ENCODE data around the gene DDX6. TPM values are rescaled to one million over a fixed set of nuclear protein-coding genes. Genes with fewer than 3 reads are reported as not detected.
A peak's percentile ranks its signal among the peaks of the same experiment; 100 is the strongest.
"Not testable (repeated sequence)": the region's sequence is repeated elsewhere in the genome, so short reads cannot be mapped to it uniquely, and the experiment has no call there.

Gene DDX6
- total and polyA plus RNA-seq, 5 experiments from 2014 or later: 82.7 to 340 (median 107) TPM

DNA sequence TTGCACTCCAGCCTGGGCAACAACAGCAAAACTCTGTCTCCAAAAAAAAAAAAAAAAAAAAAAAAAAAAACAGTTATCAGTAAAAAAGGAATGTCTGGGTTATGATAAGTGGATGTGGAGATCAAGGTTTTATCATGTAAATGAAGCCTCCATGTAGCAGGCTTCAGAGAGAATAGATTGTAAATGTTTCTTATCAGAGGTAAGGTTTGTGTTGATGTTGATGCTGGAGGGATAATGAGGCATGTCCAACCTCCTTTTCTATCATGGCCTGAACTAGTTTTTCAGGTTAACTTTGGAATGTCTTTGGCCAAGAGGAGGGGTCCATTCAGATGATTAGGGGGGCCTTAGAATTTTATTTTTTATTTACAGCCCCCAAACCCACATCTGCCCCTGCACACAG is 76.1 kb downstream of the DDX6 start:
- no peaks in the 10 kb centered on the region for H3K36me3 Mint-ChIP-seq
- peak overlapping the region in 1 of 10 donors; percentile 47 for H3K27ac Mint-ChIP-seq
- POLR2A ChIA-PET: interaction anchor here (1.0 to 1.8 kb wide), 2 partner anchors 10 to 30 kb away, joined by 6 to 15 read pairs; no protein-coding TSS in a partner anchor
- ATAC-seq (no peak), DNase-seq (no peak)
- H3K4me1 Mint-ChIP-seq: peaks cover 4 to 10% (median 5%) of the 10 kb centered on the region in 4 donors
- H3K9me3 Mint-ChIP-seq: no peaks in the 10 kb centered on the region
- no peak overlapping the region for H3K4me3 Mint-ChIP-seq
- no peaks in the 10 kb centered on the region for H3K27me3 Mint-ChIP-seq

DNA sequence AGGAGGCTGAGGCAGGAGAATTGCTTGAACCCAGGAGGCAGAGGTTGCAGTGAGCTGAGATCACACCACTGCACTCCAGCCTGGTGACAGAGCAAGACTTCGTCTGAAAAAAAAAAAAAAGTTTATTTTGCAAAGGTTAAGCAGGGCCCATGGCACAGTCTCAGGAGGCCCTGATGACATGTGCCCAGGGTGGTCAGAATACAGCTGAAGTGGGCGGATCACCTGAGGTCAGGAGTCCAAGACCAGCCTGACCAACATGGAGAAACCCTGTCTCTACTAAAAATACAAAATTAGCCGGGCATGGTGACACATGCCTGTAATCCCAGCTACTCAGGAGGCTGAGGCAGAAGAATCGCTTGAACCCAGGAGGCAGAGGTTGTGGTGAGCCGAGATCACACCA is 76.5 kb downstream of the DDX6 start:
- not testable (repeated sequence) for H3K36me3 Mint-ChIP-seq, ATAC-seq, DNase-seq, H3K27me3 Mint-ChIP-seq, H3K4me3 Mint-ChIP-seq, H3K4me1 Mint-ChIP-seq, H3K9me3 Mint-ChIP-seq, H3K27ac Mint-ChIP-seq
- POLR2A ChIA-PET: interaction anchor here (1.8 kb wide), 1 partner anchor 9 kb away, joined by 15 read pairs; no protein-coding TSS in a partner anchor

GRCh38 chr11:118708296-118708695 is 82.7 kb downstream of the DDX6 start:
- Mint-ChIP-seq H3K4me3 (no peak overlapping the region), H3K36me3 (peaks cover 0 to 5% (median 0%) of the 10 kb centered on the region in 3 donors), H3K9me3 (no peaks in the 10 kb centered on the region), H3K27ac (peak overlapping the region in 4 of 10 donors; percentile 9 to 49 (median 19)), H3K27me3 (no peaks in the 10 kb centered on the region), H3K4me1 (peaks cover 18 to 39% (median 34%) of the 10 kb centered on the region in 4 donors)
- POLR2A ChIA-PET: interaction anchor here (1.1 kb wide), 2 partner anchors 9 kb away, joined by 3 to 4 read pairs; no protein-coding TSS in a partner anchor
- DNase-seq (no peak), ATAC-seq (no peak)

- Mint-ChIP-seq H3K36me3 (peaks cover 0 to 5% (median under 1%) of the 10 kb centered on the region in 3 donors), H3K27ac (peak overlapping the region in 9 of 10 donors; percentile 23 to 96 (median 90)), H3K4me3 (peak overlapping the region in 2 of 10 donors; percentile 14 to 26)
Measured at GRCh38 chr11:118706546-118706825, 84.5 kb downstream of the DDX6 start.

DNA sequence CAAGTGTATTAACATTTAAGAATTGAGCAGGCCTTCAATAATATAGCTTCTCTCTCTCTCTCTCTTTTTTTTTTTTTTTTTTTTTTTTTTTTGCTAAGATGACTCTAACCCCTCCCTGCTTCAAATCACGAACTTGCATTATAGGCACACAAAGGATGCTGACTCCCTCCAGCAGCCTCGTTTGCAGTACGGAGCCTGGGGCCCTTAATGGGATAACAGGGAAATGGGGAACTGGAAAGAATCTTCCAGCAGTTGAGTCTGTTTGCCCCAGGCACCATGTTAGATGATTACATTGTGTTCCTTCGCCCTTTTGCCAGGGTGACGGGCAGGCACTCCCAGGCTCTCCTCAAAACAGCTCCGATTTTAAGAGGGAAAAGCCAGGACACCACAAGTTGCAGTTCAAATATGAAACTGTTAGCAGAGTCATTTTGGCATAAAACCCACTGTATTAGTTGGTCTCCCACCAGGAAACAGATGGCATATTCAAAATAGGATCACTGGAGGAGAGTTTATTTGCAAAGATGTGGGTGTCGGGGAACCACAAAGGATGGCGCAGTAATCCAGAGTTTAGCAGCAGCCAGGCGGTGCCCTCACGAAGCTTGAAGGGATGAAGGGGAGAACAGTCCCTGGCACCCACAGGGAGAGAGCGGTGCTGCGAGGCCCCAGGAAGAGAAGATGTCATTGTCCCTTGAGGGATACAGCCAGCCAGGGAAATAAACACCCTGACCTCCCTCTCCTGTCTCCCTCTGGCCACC is 85.0 kb downstream of the DDX6 start:
- Mint-ChIP-seq H3K9me3 (peaks cover 0 to 6% (median 0%) of the 10 kb centered on the region in 9 donors), H3K36me3 (peaks cover 0 to 5% (median 2%) of the 10 kb centered on the region in 3 donors), H3K4me3 (peak overlapping the region; percentile 60 to 89 (median 76)), H3K4me1 (peaks cover 19 to 52% (median 41%) of the 10 kb centered on the region in 4 donors), H3K27me3 (no peaks in the 10 kb centered on the region), H3K27ac (peak overlapping the region; percentile 90 to 99 (median 96))
- DNase-seq: no peak
- peak; percentile 8 to 26 for ATAC-seq
- POLR2A ChIA-PET: interaction anchor here (0.6 to 5.7 kb wide), 20 partner anchors 8 to 373 kb away, joined by 3 to 73 read pairs (median 4); partner anchors contain the start of genes DDX6 and KMT2A

More at GRCh38 chr11:118706546-118706825, 84.5 kb downstream of the DDX6 start:
- peaks cover 19 to 49% (median 40%) of the 10 kb centered on the region in 4 donors for H3K4me1 Mint-ChIP-seq
- ATAC-seq (no peak), DNase-seq (no peak)
- no peaks in the 10 kb centered on the region for H3K27me3 Mint-ChIP-seq
- POLR2A ChIA-PET: interaction anchor here (1.1 to 5.7 kb wide), 5 partner anchors 9 to 207 kb away, joined by 8 to 73 read pairs (median 22); partner anchors contain the start of gene DDX6
- H3K9me3 Mint-ChIP-seq: peaks cover 0 to 6% (median 0%) of the 10 kb centered on the region in 9 donors

DNA sequence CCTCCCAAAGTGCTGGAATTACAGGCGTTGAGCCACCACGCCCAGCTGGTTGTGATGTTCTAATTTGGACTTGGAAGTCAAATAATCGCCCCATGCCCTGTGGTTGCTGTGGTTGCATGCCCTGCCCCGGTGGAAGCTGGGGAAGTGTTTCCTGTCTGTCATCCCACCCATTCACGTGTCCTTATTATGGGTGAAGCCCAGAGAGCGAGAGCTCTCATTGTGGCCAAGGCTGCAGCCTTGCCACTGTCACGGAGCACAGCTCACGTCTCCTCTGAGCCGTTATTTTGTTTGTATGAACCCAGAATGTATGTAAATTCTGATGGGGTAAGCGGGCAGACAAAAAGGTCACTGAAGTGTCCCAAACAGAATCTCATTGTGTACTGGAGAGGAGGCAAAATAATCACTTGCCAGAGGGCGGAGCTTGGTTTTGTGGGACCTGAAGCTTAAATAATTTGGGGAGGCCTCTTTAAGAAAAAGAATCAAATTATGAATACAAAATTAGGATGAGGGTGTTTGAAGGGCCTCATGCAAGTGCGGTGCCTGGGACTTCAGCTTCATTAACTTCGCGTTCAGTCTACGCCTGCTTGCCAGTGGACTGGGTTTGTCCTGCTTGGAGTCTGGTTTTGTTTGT is 85.7 kb downstream of the DDX6 start:
- H3K9me3 Mint-ChIP-seq: peaks cover 0 to 9% (median 3%) of the 10 kb centered on the region in 9 donors
- H3K4me1 Mint-ChIP-seq: peaks cover 22 to 55% (median 46%) of the 10 kb centered on the region in 4 donors
- H3K27me3 Mint-ChIP-seq: no peaks in the 10 kb centered on the region
- ATAC-seq (peak; percentile 78 to 87), DNase-seq (peak in 9 of 10 donors; percentile 31 to 80 (median 59))
- peaks cover 0 to 5% (median 5%) of the 10 kb centered on the region in 3 donors for H3K36me3 Mint-ChIP-seq
- H3K27ac Mint-ChIP-seq: peak overlapping the region; percentile 90 to 99 (median 96)
- POLR2A ChIA-PET: interaction anchor here (0.6 to 5.7 kb wide), 26 partner anchors 7 to 374 kb away, joined by 3 to 73 read pairs (median 4); partner anchors contain the start of genes BCL9L, DDX6 and KMT2A
- peak overlapping the region; percentile 60 to 89 (median 78) for H3K4me3 Mint-ChIP-seq

DNA sequence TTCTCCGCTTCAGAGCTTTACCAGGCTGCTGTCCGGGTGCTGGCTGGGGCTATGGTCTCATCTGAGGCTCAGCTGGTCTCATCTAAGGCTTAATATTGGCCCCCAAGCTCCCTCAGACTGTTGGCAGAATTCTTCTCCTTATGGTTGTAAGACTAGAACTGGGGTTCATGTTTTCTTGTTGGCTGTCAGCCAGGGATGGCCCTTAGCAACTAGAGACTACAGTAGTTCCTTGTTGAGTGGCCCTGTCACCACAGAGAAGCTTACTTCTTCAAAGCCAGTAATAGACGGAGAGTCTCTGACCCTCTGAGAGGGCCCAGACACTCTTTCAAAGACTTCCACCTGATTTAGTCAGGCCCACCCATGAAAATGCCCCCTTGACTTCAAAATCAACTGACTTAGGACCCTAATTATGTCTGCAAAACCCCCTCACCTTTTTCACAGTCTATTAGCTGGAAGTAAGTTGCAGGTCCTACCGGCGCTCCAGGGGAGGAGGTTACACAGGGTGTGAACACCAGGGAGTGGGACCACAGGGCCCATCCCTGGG is 87.3 kb downstream of the DDX6 start:
- DNase-seq: no peak
- POLR2A ChIA-PET: interaction anchor here (0.9 to 5.7 kb wide), 5 partner anchors 11 to 222 kb away, joined by 3 to 73 read pairs (median 22); partner anchors contain the start of genes BCL9L and DDX6

DNA sequence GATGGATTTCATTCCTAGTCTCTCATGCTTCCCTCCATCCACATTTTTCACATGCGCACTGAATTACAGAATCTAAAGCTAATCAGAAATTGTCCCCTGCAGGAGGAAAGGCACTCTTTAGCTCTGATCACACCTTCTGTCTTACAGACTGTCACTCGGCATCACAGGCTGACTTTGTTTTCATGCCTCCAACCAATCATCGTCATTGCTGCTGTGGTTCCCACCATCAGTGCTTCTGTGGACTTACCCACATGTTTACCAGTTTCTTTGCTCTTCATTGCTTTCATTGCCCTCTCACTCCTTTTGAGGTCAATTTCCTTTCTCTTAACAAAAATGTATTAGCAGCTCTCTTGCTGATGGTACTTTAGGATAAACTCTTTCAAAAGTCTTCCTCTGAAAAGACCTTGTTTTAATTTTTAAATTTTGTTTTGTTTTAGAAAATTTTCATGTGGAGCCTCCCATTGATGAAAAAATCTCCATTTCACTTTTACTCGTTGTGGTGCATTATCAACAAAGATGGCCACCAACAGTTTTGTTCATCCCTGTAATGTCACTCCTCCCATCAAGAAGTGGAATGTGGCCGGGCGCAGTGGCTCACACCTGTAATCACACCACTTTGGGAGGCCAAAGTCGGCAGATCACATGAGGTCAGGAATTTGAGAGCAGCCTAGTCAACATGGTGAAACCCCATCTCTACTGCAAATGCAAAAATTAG is 91.3 kb downstream of the DDX6 start:
- peaks cover 11 to 80% (median 72%) of the 10 kb centered on the region in 4 donors for H3K4me1 Mint-ChIP-seq
- peak overlapping the region; percentile 62 to 89 (median 76) for H3K4me3 Mint-ChIP-seq
- POLR2A ChIA-PET: interaction anchor here (0.6 to 17.9 kb wide), 26 partner anchors 8 to 405 kb away, joined by 3 to 277 read pairs (median 4); partner anchors contain the start of genes BCL9L and DDX6
- H3K27ac Mint-ChIP-seq: peak overlapping the region; percentile 92 to 100 (median 98)
- DNase-seq: peak; percentile 36 to 93 (median 82)
- H3K27me3 Mint-ChIP-seq: no peaks in the 10 kb centered on the region
- peak; percentile 97 to 98 for ATAC-seq
- H3K36me3 Mint-ChIP-seq: peaks cover 0 to 7% (median 0%) of the 10 kb centered on the region in 3 donors
- peaks cover 0 to 10% (median 3%) of the 10 kb centered on the region in 9 donors for H3K9me3 Mint-ChIP-seq

More for the DNA sequence above, 87.3 kb downstream of the DDX6 start:
- ATAC-seq: no peak
- Mint-ChIP-seq H3K4me1 (peaks cover 25 to 71% (median 61%) of the 10 kb centered on the region in 4 donors), H3K36me3 (peaks cover 0 to 7% (median 5%) of the 10 kb centered on the region in 3 donors), H3K27ac (peak overlapping the region; percentile 84 to 99 (median 94)), H3K27me3 (no peaks in the 10 kb centered on the region), H3K9me3 (peaks cover 0 to 10% (median 3%) of the 10 kb centered on the region in 9 donors), H3K4me3 (peak overlapping the region in 5 of 10 donors; percentile 7 to 69 (median 19))

Other genes starting within 250 kb of the DDX6 start
- gene IFT46, start 225.2 kb downstream of the DDX6 start, total RNA-seq: 10 to 100 TPM; 14.9 to 15.6 TPM
- 1 to 10 TPM; 6.7 to 8.3 (median 6.7) TPM for gene IFT46, start 225.2 kb downstream of the DDX6 start, polyA plus RNA-seq
- gene ARCN1, start 218.8 kb downstream of the DDX6 start, total RNA-seq: 100 to 1,000 TPM; 106 to 118 TPM
- gene ARCN1, start 218.8 kb downstream of the DDX6 start, polyA plus RNA-seq: 100 to 1,000 TPM; 121 to 138 (median 130) TPM
- gene PHLDB1, start 183.5 kb downstream of the DDX6 start, total RNA-seq: 1 to 10 TPM; 3.0 to 4.1 TPM
- gene PHLDB1, start 183.5 kb downstream of the DDX6 start, polyA plus RNA-seq: under 1 TPM in 2 of 3 donors, not detected in 1; 0.07 to 0.46 TPM
- gene TREH, start 111.5 kb downstream of the DDX6 start, total RNA-seq: not detected
- gene TREH, start 111.5 kb downstream of the DDX6 start, polyA plus RNA-seq: not detected
- gene CXCR5, start 92.7 kb upstream of the DDX6 start, total RNA-seq: 1 to 10 TPM; 3.2 to 3.5 TPM
- gene CXCR5, start 92.7 kb upstream of the DDX6 start, polyA plus RNA-seq: under 1 TPM; 0.17 to 0.63 (median 0.29) TPM
- gene BCL9L, start 134.8 kb upstream of the DDX6 start, total RNA-seq: 100 to 1,000 TPM; 283 TPM
- gene BCL9L, start 134.8 kb upstream of the DDX6 start, polyA plus RNA-seq: 1 to 10 TPM; 3.1 to 8.7 (median 4.3) TPM
- gene UPK2, start 165.1 kb upstream of the DDX6 start, total RNA-seq: under 1 TPM in 1 of 2 experiments, not detected in 1; 0.52 TPM
- under 1 TPM in 1 of 3 donors, not detected in 2; 0.22 TPM for gene UPK2, start 165.1 kb upstream of the DDX6 start, polyA plus RNA-seq
- gene FOXR1, start 180.6 kb upstream of the DDX6 start, total RNA-seq: not detected
- not detected for gene FOXR1, start 180.6 kb upstream of the DDX6 start, polyA plus RNA-seq
- 100 to 1,000 TPM; 141 to 144 TPM for gene CENATAC, start 207.0 kb upstream of the DDX6 start, total RNA-seq
- 1 to 10 TPM; 6.1 to 9.1 (median 8.7) TPM for gene CENATAC, start 207.0 kb upstream of the DDX6 start, polyA plus RNA-seq
- 1,000 to 10,000 TPM; 2,469 to 2,482 TPM for gene RPS25, start 227.2 kb upstream of the DDX6 start, total RNA-seq
- 1,000 to 10,000 TPM; 5,252 to 6,742 (median 6,279) TPM for gene RPS25, start 227.2 kb upstream of the DDX6 start, polyA plus RNA-seq
- gene TRAPPC4, start 227.6 kb upstream of the DDX6 start, total RNA-seq: 100 to 1,000 TPM; 100 to 109 TPM
- 10 to 100 TPM; 73.0 to 97.6 (median 86.1) TPM for gene TRAPPC4, start 227.6 kb upstream of the DDX6 start, polyA plus RNA-seq
- gene SLC37A4, start 239.7 kb upstream of the DDX6 start, total RNA-seq: 10 to 100 TPM; 15.3 to 17.1 TPM
- 10 to 100 TPM in 2 of 3 donors, 1 to 10 TPM in 1; 9.7 to 12.8 (median 12.1) TPM for gene SLC37A4, start 239.7 kb upstream of the DDX6 start, polyA plus RNA-seq